DND-41 (cell line): ENCODE data around the gene NPPC.

Source experiments
- ATAC-seq: fragments of 200-7000 bp; cut with Tn5 transposase; 3 replicates; pipeline ENCODE4 v1.9.1; 2021; ENCODE audit warnings: low read depth; ENCODE audit not compliant: insufficient read depth
- DNase-seq: peaks from one replicate; pipeline ENCODE4 v3.0.0-alpha.2; 2020
- H2AFZ ChIP-seq: 2 replicates; pipeline ENCODE4 v1.6.0; 2012; ENCODE audit warnings: low read depth, low read length
- H3K27ac ChIP-seq: 2 replicates; pipeline ENCODE4 v1.5.1; 2012; ENCODE audit warnings: low read length, inconsistent platforms
- H3K27me3 ChIP-seq: fragments of 200-600 bp; sonication (generic); 2 replicates; pipeline ENCODE4 v1.6.0; 2012; ENCODE audit warnings: low read length, mild to moderate bottlenecking, inconsistent platforms; ENCODE audit not compliant: insufficient read depth, poor library complexity
- H3K36me3 ChIP-seq: 2 replicates; pipeline ENCODE4 v1.5.1; 2012; ENCODE audit warnings: low read length, inconsistent platforms; ENCODE audit not compliant: insufficient read depth
- H3K4me1 ChIP-seq: 2 replicates; pipeline ENCODE4 v1.5.1; 2012; ENCODE audit warnings: mild to moderate bottlenecking, low read length; ENCODE audit not compliant: insufficient read depth
- H3K4me2 ChIP-seq: 2 replicates; pipeline ENCODE4 v1.6.0; 2012; ENCODE audit warnings: mild to moderate bottlenecking, moderate library complexity, low read length, inconsistent platforms; ENCODE audit not compliant: insufficient read depth
- H3K4me3 ChIP-seq, 2 experiments: fragments of 200-600 bp in 1 of 2; shearing (Covaris generic) in 1 of 2; 2 replicates each; pipeline ENCODE4 v1.5.1; 2012 to 2016; ENCODE audit warnings: inconsistent platforms in 2 of 2, low read length in 2 of 2, mild to moderate bottlenecking in 2 of 2, low read depth in 1 of 2, moderate library complexity in 1 of 2
- H3K79me2 ChIP-seq: 2 replicates; pipeline ENCODE4 v1.6.0; 2012; ENCODE audit warnings: low read length, inconsistent platforms; ENCODE audit not compliant: insufficient read depth
- H3K9ac ChIP-seq: 2 replicates; pipeline ENCODE4 v1.6.0; 2012; ENCODE audit warnings: low read depth, mild to moderate bottlenecking, inconsistent platforms, low read length, moderate library complexity
- H3K9me3 ChIP-seq: 2 replicates; pipeline ENCODE4 v1.5.1; 2012; ENCODE audit warnings: low read length, moderate library complexity, mild to moderate bottlenecking, inconsistent platforms; ENCODE audit not compliant: insufficient read depth, severe bottlenecking
- H4K20me1 ChIP-seq: 2 replicates; pipeline ENCODE4 v1.6.0; 2012; ENCODE audit warnings: low read length; ENCODE audit not compliant: insufficient read depth
- CTCF ChIP-seq: IDR thresholded peaks from 2 replicates; pipeline ENCODE4 v1.5.1; 2012; ENCODE audit warnings: borderline replicate concordance, low read length, moderate library complexity, mild to moderate bottlenecking; ENCODE audit not compliant: poor library complexity, severe bottlenecking; ENCODE audit errors: extremely low read depth
- EZH2 ChIP-seq: IDR thresholded peaks from 3 replicates; pipeline ENCODE4 v1.6.1; 2012; ENCODE audit warnings: borderline replicate concordance, low read depth, mild to moderate bottlenecking, moderate library complexity, low read length, inconsistent platforms; ENCODE audit not compliant: severe bottlenecking

Gene NPPC

DNA sequence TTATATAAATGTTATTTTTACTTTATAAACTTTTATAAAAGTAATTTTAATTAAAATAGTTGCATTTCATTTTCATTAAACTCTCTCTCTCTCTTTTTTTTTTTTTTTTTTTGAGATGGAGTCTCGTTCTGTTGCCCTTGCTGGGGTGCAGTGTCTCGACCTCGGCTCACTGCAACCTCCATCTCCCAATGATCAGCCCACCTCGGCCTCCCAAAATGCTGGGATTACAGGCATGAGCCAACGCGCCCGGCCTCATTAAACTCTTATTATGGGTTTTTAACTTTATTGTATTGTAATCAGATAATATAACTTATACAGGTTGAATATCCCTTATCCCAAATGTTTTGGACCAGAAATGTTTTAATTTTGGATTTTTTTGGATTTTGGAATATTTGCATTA lies 10.9 kb upstream of the NPPC start:
- Histone ChIP-seq H3K36me3 (no peaks in the 10 kb centered on the region), H3K79me2 (no peaks in the 10 kb centered on the region), H3K4me2 (no peak overlapping the region), H2AFZ (no peak overlapping the region), H3K27ac (no peak overlapping the region), H3K27me3 (no peaks in the 10 kb centered on the region), H3K9me3 (no peaks in the 10 kb centered on the region), H3K4me3 (no peak overlapping the region), H3K9ac (no peak overlapping the region), H3K4me1 (no peaks in the 10 kb centered on the region), H4K20me1 (no peaks in the 10 kb centered on the region)
- TF ChIP-seq CTCF, result no peak
- no peak for TF ChIP-seq EZH2
- ATAC-seq (no peak), DNase-seq (no peak)

GRCh38 chr2:231936491-231936890 lies 10.3 kb upstream of the NPPC start:
- no peaks in the 10 kb centered on the region for H3K79me2 ChIP-seq
- ATAC-seq (no peak), DNase-seq (no peak)
- peaks cover 1% of the 10 kb centered on the region for H3K27me3 ChIP-seq
- H4K20me1 ChIP-seq, result no peaks in the 10 kb centered on the region
- no peaks in the 10 kb centered on the region for H3K36me3 ChIP-seq
- H2AFZ ChIP-seq, result no peak overlapping the region
- no peak overlapping the region for H3K4me3 ChIP-seq
- H3K9ac ChIP-seq, result no peak overlapping the region
- no peak overlapping the region for H3K4me2 ChIP-seq
- no peaks in the 10 kb centered on the region for H3K4me1 ChIP-seq
- no peak for TF ChIP-seq EZH2
- TF ChIP-seq CTCF, result no peak
- no peak overlapping the region for H3K27ac ChIP-seq
- H3K9me3 ChIP-seq, result no peaks in the 10 kb centered on the region

DNA sequence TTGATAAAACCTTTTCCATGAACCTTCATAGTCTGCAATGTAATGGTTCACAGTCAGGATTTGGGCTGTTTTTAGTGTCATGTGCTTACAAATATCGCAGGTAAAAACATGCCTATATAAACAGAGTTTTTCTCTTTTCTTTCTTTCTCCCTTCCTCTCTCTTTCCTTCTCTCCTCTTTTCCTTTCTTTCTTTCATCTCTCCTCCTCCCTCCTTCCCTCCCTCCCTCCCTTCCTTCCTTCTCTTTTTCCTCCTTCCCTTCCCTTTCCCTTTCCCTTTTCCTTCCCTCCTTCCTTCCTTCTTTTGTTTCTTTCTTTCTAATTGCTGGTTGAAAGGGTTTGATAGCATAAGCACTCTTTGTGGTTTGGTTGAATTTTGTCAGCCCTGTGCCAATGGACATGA lies 9.6 kb upstream of the NPPC start:
- no peak overlapping the region for H2AFZ ChIP-seq
- TF ChIP-seq CTCF (no peak), EZH2 (no peak)
- H3K9ac ChIP-seq, result no peak overlapping the region
- DNase-seq (no peak), ATAC-seq (no peak)
- H3K9me3 ChIP-seq, result no peaks in the 10 kb centered on the region
- H3K27ac ChIP-seq, result no peak overlapping the region
- no peaks in the 10 kb centered on the region for H3K36me3 ChIP-seq
- H3K27me3 ChIP-seq, result peaks cover 4% of the 10 kb centered on the region
- H3K4me1 ChIP-seq, result no peaks in the 10 kb centered on the region
- no peaks in the 10 kb centered on the region for H4K20me1 ChIP-seq
- no peak overlapping the region for H3K4me3 ChIP-seq
- H3K79me2 ChIP-seq, result no peaks in the 10 kb centered on the region
- no peak overlapping the region for H3K4me2 ChIP-seq

GRCh38 chr2:231935207-231935524 lies 9.0 kb upstream of the NPPC start:
- TF ChIP-seq CTCF, result no peak
- Histone ChIP-seq H4K20me1 (no peaks in the 10 kb centered on the region), H3K79me2 (no peaks in the 10 kb centered on the region), H2AFZ (no peak overlapping the region), H3K27me3 (peaks cover 4% of the 10 kb centered on the region), H3K4me1 (no peaks in the 10 kb centered on the region), H3K27ac (no peak overlapping the region), H3K9me3 (no peaks in the 10 kb centered on the region), H3K9ac (no peak overlapping the region), H3K4me2 (no peak overlapping the region), H3K4me3 (no peak overlapping the region), H3K36me3 (no peaks in the 10 kb centered on the region)
- no peak for DNase-seq
- no peak for ATAC-seq
